ENCODE measurements around the gene FRAS1. TPM values are rescaled to one million over a fixed set of nuclear protein-coding genes. Genes with fewer than 3 reads are reported as not detected.
A peak's percentile ranks its signal among the peaks of the same experiment; 100 is the strongest.

Gene FRAS1
- total and polyA plus RNA-seq, 2 donors (not counting 3 experiments of a cell fraction or from before 2014, with no cell fraction given), result 1.4 to 3.6 TPM

- FAIRE-seq, result no peak
- BruUV-seq (replicated peaks), result no TSS peak
- CTCF ChIA-PET, result no interaction called here
Measured at GRCh38 chr4:78297116-78297800, 240.1 kb downstream of the FRAS1 start.

GRCh38 chr4:78298618-78299017 is 241.5 kb downstream of the FRAS1 start:
- H3K9me3 ChIP-seq (replicated peaks; ENCODE audit: control insufficient read depth, insufficient read depth, low read length), result no peaks in the 10 kb centered on the region
- no peaks in the 10 kb centered on the region for H3K79me2 ChIP-seq (ENCODE audit: control insufficient read depth, insufficient read depth, low read length)
- H3K9ac ChIP-seq (replicated peaks; ENCODE audit: extremely low read depth, insufficient read depth, low read length), result no peak overlapping the region
- no peak overlapping the region for H3K4me3 ChIP-seq (replicated peaks in 1 of 3; ENCODE audit: insufficient read depth in 1 of 3, low read depth in 1 of 3, low read length in 3 of 3)
- H3K4me1 ChIP-seq (ENCODE audit: control insufficient read depth, extremely low read depth, insufficient read depth, low read length), result no peaks in the 10 kb centered on the region
- H3K9me1 ChIP-seq (replicated peaks; ENCODE audit: control insufficient read depth, extremely low read depth, insufficient read depth, low read length), result no peaks in the 10 kb centered on the region
- intact Hi-C loops (cut with micrococcal nuclease), result no loop called here
- dilution Hi-C loops (cut with MboI; ENCODE audit: extremely low pct_ligation_motif_present, low sequenced_read_pairs), result no loop called here
- no TSS peak for BruUV-seq (replicated peaks)
- H4K20me1 ChIP-seq (replicated peaks; ENCODE audit: control insufficient read depth, extremely low read depth, insufficient read depth, low read length), result no peaks in the 10 kb centered on the region
- no peak overlapping the region for H3K27ac ChIP-seq (ENCODE audit: insufficient read depth, low read depth, low read length)
- H3K36me3 ChIP-seq (ENCODE audit: control insufficient read depth in 2 of 2, extremely low read depth in 1 of 2, insufficient read depth in 2 of 2, low read length in 2 of 2), result no peaks in the 10 kb centered on the region
- no peak for FAIRE-seq
- no peak for DNase-seq (ENCODE audit: low read depth, low spot score)
- no peaks in the 10 kb centered on the region for H3K27me3 ChIP-seq (ENCODE audit: control insufficient read depth in 2 of 2, insufficient read depth in 2 of 2, low read length in 2 of 2)
- ChIA-PET POLR2A (no interaction called here), CTCF (no interaction called here)
- no peak overlapping the region for H2AFZ ChIP-seq (ENCODE audit: low read depth, low read length)
- H3K4me2 ChIP-seq (ENCODE audit: insufficient read depth, low read length), result no peak overlapping the region
- TF ChIP-seq GATA2 (IDR thresholded peaks at IDR 0.05; ENCODE audit: insufficient read depth, insufficient read length, low read depth, low read length), result peak; percentile 23
- TF ChIP-seq CTCF (IDR thresholded peaks at IDR 0.05; ENCODE audit: extremely low read depth in 1 of 2, insufficient read depth in 1 of 2, low read depth in 1 of 2, low read length in 2 of 2), result no peak

More at GRCh38 chr4:78297116-78297800, 240.1 kb downstream of the FRAS1 start:
- no peaks in the 10 kb centered on the region for H3K9me3 ChIP-seq (replicated peaks; ENCODE audit: control insufficient read depth, insufficient read depth, low read length)
- H4K20me1 ChIP-seq (replicated peaks; ENCODE audit: control insufficient read depth, extremely low read depth, insufficient read depth, low read length), result no peaks in the 10 kb centered on the region
- POLR2A ChIA-PET, result no interaction called here
- no peak overlapping the region for H3K4me2 ChIP-seq (ENCODE audit: insufficient read depth, low read length)
- no peak for DNase-seq (ENCODE audit: low read depth, low spot score)
- dilution Hi-C loops (cut with MboI; ENCODE audit: extremely low pct_ligation_motif_present, low sequenced_read_pairs) (no loop called here), intact Hi-C loops (cut with micrococcal nuclease) (no loop called here)
- no peak for TF ChIP-seq MAX (IDR thresholded peaks at IDR 0.05; ENCODE audit: insufficient read depth, insufficient read length)
- TF ChIP-seq GATA2 (IDR thresholded peaks at IDR 0.05; ENCODE audit: insufficient read depth, insufficient read length, low read depth, low read length), result no peak
- TF ChIP-seq FOS (IDR thresholded peaks at IDR 0.05; ENCODE audit: borderline replicate concordance, insufficient read depth, low read length), result no peak
- H3K36me3 ChIP-seq (ENCODE audit: control insufficient read depth in 2 of 2, extremely low read depth in 1 of 2, insufficient read depth in 2 of 2, low read length in 2 of 2), result no peaks in the 10 kb centered on the region
- no peak overlapping the region for H2AFZ ChIP-seq (ENCODE audit: low read depth, low read length)
- H3K27ac ChIP-seq (ENCODE audit: insufficient read depth, low read depth, low read length), result no peak overlapping the region
- no peaks in the 10 kb centered on the region for H3K27me3 ChIP-seq (ENCODE audit: control insufficient read depth in 2 of 2, insufficient read depth in 2 of 2, low read length in 2 of 2)
- no peaks in the 10 kb centered on the region for H3K9me1 ChIP-seq (replicated peaks; ENCODE audit: control insufficient read depth, extremely low read depth, insufficient read depth, low read length)
- no peaks in the 10 kb centered on the region for H3K4me1 ChIP-seq (ENCODE audit: control insufficient read depth, extremely low read depth, insufficient read depth, low read length)
- no peak overlapping the region for H3K4me3 ChIP-seq (replicated peaks in 1 of 3; ENCODE audit: insufficient read depth in 1 of 3, low read depth in 1 of 3, low read length in 3 of 3)
- no peaks in the 10 kb centered on the region for H3K79me2 ChIP-seq (ENCODE audit: control insufficient read depth, insufficient read depth, low read length)
- no peak overlapping the region for H3K9ac ChIP-seq (replicated peaks; ENCODE audit: extremely low read depth, insufficient read depth, low read length)

Measured in endothelial cell of umbilical vein (primary cell).